ENCODE data around the gene RAD51B.

The RAD51B gene

DNA sequence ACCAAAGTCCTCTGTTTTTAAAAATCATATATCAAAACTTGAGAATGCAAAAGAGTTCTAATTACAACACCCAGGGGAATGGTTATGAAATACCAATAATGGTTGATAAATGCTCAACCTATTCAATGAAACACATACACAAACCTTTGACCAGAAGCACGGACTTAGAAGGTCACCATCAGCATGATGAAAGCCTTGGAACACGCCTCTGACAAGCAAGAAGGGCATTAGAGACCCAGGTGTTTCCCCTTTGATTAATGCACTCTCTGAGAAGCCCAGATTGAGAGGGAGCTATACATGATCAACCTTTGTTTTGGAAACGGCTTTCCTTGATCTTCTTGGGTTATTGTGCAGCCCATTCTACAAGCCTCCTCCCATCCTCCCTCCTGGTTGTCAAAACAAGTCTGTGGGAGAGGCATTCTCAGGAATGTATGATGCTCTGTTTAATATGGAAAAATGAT lies 904.3 kb downstream of the RAD51B start:
- no peak overlapping the region for H3K4me3 ChIP-seq (ENCODE audit: low read depth, low read length)
- no peak for DNase-seq (ENCODE audit: low read depth)
- TF ChIP-seq, protein P1, sequence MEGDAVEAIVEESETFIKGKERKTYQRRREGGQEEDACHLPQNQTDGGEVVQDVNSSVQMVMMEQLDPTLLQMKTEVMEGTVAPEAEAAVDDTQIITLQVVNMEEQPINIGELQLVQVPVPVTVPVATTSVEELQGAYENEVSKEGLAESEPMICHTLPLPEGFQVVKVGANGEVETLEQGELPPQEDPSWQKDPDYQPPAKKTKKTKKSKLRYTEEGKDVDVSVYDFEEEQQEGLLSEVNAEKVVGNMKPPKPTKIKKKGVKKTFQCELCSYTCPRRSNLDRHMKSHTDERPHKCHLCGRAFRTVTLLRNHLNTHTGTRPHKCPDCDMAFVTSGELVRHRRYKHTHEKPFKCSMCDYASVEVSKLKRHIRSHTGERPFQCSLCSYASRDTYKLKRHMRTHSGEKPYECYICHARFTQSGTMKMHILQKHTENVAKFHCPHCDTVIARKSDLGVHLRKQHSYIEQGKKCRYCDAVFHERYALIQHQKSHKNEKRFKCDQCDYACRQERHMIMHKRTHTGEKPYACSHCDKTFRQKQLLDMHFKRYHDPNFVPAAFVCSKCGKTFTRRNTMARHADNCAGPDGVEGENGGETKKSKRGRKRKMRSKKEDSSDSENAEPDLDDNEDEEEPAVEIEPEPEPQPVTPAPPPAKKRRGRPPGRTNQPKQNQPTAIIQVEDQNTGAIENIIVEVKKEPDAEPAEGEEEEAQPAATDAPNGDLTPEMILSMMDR (IDR thresholded peaks at IDR 0.05; ENCODE audit: low read depth, low read length, missing control alignments): no peak

DNA sequence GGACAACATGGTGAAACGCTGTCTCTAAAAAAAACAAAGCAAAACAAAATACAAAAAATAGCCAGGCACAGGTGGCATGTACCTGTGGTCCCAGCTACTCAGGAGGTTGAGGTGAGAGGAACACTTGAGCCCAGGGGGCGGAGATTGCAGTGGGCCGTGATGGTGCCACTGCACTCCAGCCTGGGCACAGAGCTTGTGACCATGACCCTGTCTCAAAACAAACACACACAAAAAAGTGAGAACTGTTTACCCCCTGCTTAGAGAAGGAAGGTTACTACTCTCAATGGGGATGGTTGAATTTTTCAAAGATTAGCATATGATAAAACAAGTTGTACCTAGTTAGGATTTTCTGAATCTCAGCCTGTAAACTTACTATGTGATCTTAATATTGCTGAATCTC lies 905.3 kb downstream of the RAD51B start:
- TF ChIP-seq, protein P1 (IDR thresholded peaks at IDR 0.05; ENCODE audit: low read depth, low read length, missing control alignments): no peak
- no peak overlapping the region for H3K4me3 ChIP-seq (ENCODE audit: low read depth, low read length)
- DNase-seq (ENCODE audit: low read depth): no peak

DNA sequence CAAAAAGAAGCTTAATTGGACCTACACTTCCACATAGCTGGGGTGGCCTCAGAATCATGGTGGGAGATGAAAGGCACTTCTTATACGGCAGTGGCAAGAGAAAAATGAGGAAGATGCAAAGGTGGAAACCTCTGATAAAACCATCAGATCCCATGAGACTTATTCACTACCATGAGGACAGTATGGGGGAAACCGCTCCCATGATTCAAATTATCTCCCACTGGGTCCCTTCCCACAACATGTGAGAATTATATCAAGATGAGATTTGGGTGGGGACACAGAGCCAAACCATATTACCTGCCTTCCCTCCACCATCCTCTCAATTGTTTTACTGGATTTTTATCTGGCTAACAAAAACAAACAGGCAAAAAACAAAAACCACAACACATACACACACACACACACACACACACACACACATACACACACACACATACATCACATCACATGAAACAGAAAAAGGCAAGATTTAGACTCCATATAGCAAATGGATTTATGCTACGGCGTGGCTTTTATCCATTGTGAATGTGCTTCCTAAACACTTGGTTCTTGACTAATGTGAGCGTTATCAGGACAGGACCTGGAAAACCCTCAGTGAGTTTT lies 906.6 kb downstream of the RAD51B start:
- TF ChIP-seq, protein P1 (IDR thresholded peaks at IDR 0.05; ENCODE audit: low read depth, low read length, missing control alignments): no peak
- no peak overlapping the region for H3K4me3 ChIP-seq (ENCODE audit: low read depth, low read length)
- DNase-seq (ENCODE audit: low read depth): no peak

DNA sequence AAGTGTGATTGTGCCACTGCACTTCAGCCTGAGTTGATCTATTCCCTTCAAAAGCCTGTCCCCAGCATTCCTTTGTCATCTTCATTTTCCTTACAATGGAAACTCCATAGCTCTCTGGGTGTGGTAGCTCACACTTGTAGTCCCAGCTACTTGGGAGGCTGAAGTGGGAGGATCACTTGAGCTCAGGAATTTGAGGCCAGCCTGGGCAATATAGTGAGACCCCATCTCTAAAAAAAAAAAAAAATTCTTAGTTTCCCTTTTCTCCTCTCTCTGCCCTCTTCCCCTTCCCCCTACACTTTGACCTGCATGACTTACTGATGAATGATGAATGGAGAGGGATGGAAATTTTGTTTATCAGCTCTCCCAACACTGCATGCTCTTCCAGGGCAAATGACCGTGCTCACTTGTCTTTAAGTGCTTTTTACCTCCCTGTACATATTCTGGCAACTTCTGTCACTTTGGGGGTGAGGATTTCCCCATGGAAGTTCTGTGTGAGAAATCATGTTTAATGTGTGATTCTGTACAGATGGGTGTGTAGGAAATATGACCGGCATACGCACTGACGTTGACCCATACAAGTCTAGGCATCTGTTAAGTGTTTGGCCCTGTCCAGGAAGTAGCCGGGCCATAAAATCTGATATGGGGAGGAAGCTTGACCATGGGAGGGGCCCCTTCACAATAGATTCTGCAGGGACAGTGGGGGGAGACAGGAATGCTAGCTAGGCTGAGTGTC lies 907.9 kb downstream of the RAD51B start:
- no peak for DNase-seq (ENCODE audit: low read depth)
- H3K4me3 ChIP-seq (ENCODE audit: low read depth, low read length): no peak overlapping the region
- TF ChIP-seq, protein P1 (IDR thresholded peaks at IDR 0.05; ENCODE audit: low read depth, low read length, missing control alignments): no peak

DNA sequence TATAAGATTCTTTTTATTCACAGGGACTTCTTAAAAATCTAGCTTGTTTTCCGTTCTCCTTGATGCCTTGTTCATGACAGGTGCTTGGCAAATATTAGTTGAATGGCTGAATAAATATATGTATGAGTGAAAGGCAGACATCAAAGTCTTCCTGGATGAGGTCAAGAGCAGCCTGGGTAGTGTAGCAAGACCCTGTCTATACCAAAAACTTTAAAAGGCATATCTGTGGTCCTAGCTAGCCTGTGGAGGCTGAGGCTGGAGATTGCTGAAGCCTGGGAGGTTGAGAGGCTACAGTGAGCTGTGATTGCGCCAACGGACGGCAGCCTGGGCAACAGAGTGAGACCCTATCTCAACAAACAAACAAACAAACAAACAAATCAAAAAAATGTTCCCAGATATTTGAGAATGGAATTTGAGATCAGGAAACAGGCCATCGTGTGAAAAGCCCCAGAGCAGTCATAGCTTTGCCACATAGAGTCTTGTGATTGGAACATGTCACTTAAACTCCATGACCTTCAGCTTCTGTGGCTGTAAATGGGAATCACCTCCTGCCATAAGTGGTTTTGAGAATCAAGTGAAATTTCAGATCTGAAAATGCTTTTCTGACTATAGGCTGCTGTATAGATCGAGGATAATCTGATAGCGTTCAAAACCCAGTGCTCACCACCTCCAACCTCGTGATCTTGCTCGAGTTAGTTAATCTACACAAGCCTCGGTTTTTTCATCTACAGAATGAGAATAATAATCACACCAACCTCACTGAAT lies 908.9 kb downstream of the RAD51B start:
- DNase-seq (ENCODE audit: low read depth): no peak
- TF ChIP-seq, protein P1 (IDR thresholded peaks at IDR 0.05; ENCODE audit: low read depth, low read length, missing control alignments): no peak
- H3K4me3 ChIP-seq (ENCODE audit: low read depth, low read length): no peak overlapping the region

DNA sequence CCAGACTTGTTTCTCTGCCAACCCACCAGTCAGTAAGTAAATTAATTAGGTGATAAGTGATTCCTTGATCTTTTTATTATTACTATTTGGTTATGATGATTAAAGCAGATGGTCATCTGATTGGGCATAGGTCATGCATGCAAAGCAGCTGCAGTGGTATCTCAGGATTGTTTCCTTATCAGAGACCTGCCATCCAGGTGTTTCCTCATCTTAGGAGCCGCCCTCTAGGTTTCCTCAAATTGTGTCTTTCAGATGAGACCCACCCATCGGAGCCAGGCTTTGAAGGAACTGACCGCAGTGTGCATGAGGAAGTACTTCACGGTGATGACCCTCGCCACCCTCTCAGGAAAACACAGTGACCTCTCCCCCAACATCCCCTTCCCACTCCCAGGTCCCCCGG lies 910.0 kb downstream of the RAD51B start:
- no peak for DNase-seq (ENCODE audit: low read depth)
- TF ChIP-seq, protein P1 (IDR thresholded peaks at IDR 0.05; ENCODE audit: low read depth, low read length, missing control alignments): no peak

More for the DNA sequence above, 910.0 kb downstream of the RAD51B start:
- H3K4me3 ChIP-seq (ENCODE audit: low read depth, low read length): no peak overlapping the region
